GM23338 (cell line): ENCODE data around the gene RBM43. TPM values are rescaled to one million over a fixed set of nuclear protein-coding genes. Genes with fewer than 3 reads are reported as not detected.

Source experiments
- ATAC-seq: fragments of 200-7000 bp; cut with Tn5 transposase; 3 replicates; pipeline ENCODE4 v1.9.1; 2020
- DNase-seq: peaks from one replicate; pipeline ENCODE4 v3.0.0-alpha.2; 2015; ENCODE audit warnings: low spot score
- H2AFZ ChIP-seq: fragments of 200-600 bp; sonication (generic); 2 replicates; pipeline ENCODE4 v1.8.0; 2016; ENCODE audit warnings: antibody characterized with exemption, mild to moderate bottlenecking, moderate library complexity
- H3F3A ChIP-seq: fragments of 200-600 bp; sonication (generic); replicated peaks from 2 replicates; pipeline ENCODE4 v1.8.0; 2017; ENCODE audit warnings: antibody characterized with exemption, mixed run types, low read depth
- H3K27ac ChIP-seq: fragments of 200-600 bp; sonication (generic); 2 replicates; pipeline ENCODE4 v1.6.1; 2016; ENCODE audit warnings: low read depth
- H3K27me3 ChIP-seq: fragments of 200-600 bp; sonication (generic); 2 replicates; pipeline ENCODE4 v1.8.0; 2016; ENCODE audit warnings: mild to moderate bottlenecking, mixed run types, moderate library complexity; ENCODE audit not compliant: insufficient read depth
- H3K36me3 ChIP-seq: fragments of 200-600 bp; sonication (generic); 2 replicates; pipeline ENCODE4 v1.8.0; 2016; ENCODE audit warnings: mild to moderate bottlenecking; ENCODE audit not compliant: insufficient read depth
- H3K4me1 ChIP-seq: fragments of 200-600 bp; sonication (generic); 2 replicates; pipeline ENCODE4 v1.8.0; 2016; ENCODE audit warnings: mild to moderate bottlenecking, moderate library complexity; ENCODE audit not compliant: insufficient read depth
- H3K4me2 ChIP-seq: fragments of 200-600 bp; sonication (generic); 2 replicates; pipeline ENCODE4 v1.7.1; 2017; ENCODE audit warnings: mixed run types
- H3K4me3 ChIP-seq: fragments of 200-600 bp; sonication (generic); 2 replicates; pipeline ENCODE4 v1.6.1; 2016; ENCODE audit warnings: mixed run types
- H3K79me2 ChIP-seq: fragments of 200-600 bp; sonication (generic); replicated peaks from 2 replicates; pipeline ENCODE4 v1.8.0; 2017; ENCODE audit warnings: mild to moderate bottlenecking; ENCODE audit not compliant: insufficient read depth
- H3K9me2 ChIP-seq: fragments of 200-600 bp; sonication (generic); 2 replicates; pipeline ENCODE4 v1.8.0; 2017; ENCODE audit not compliant: insufficient read depth
- H4K20me1 ChIP-seq: fragments of 200-600 bp; sonication (generic); replicated peaks from 2 replicates; pipeline ENCODE4 v1.8.0; 2017; ENCODE audit warnings: mild to moderate bottlenecking; ENCODE audit not compliant: insufficient read depth
- H3K27ac Mint-ChIP-seq: 2 replicates; pipeline ENCODE4 v1.8.0; 2020; ENCODE audit warnings: inconsistent platforms, mild to moderate bottlenecking, moderate library complexity, mixed read lengths
- H3K27me3 Mint-ChIP-seq: 3 replicates; pipeline ENCODE4 v1.8.0; 2022; ENCODE audit warnings: low read depth, mild to moderate bottlenecking, moderate library complexity, mixed read lengths, inconsistent platforms; ENCODE audit not compliant: insufficient read depth, poor library complexity
- H3K36me3 Mint-ChIP-seq: 3 replicates; pipeline ENCODE4 v1.8.0; 2021; ENCODE audit warnings: low read depth, mild to moderate bottlenecking, inconsistent platforms, moderate library complexity, mixed read lengths
- H3K4me1 Mint-ChIP-seq: 3 replicates; pipeline ENCODE4 v1.8.0; 2020; ENCODE audit warnings: mild to moderate bottlenecking, inconsistent platforms, mixed read lengths
- H3K4me3 Mint-ChIP-seq: 3 replicates; pipeline ENCODE4 v1.8.0; 2021; ENCODE audit warnings: moderate library complexity, mild to moderate bottlenecking, inconsistent platforms, mixed read lengths
- H3K9me3 Mint-ChIP-seq: 3 replicates; pipeline ENCODE4 v1.8.0; 2020; ENCODE audit warnings: moderate library complexity, mild to moderate bottlenecking, inconsistent platforms, mixed read lengths
- CREB1 ChIP-seq: fragments of 250-450 bp; sonication (Bioruptor Pico); IDR thresholded peaks from 2 replicates; pipeline ENCODE4 v1.5.0; 2020; ENCODE audit warnings: low read depth, mild to moderate bottlenecking, moderate library complexity
- EZH2 ChIP-seq: fragments of 200-600 bp; sonication (generic); IDR thresholded peaks from one replicate; pipeline ENCODE4 v1.8.0; 2017; ENCODE audit warnings: antibody characterized with exemption, mild to moderate bottlenecking, low read depth; ENCODE audit not compliant: unreplicated experiment
- EZH2phosphoT487 ChIP-seq: fragments of 200-600 bp; sonication (generic); IDR thresholded peaks from one replicate; pipeline ENCODE4 v1.8.1; 2018; ENCODE audit warnings: antibody characterized with exemption; ENCODE audit not compliant: unreplicated experiment
- JUNB ChIP-seq: IDR thresholded peaks from one replicate; pipeline ENCODE4 v1.6.1; 2016; ENCODE audit warnings: antibody characterized with exemption; ENCODE audit not compliant: unreplicated experiment
- REST ChIP-seq: IDR thresholded peaks from one replicate; pipeline ENCODE4 v1.6.1; 2018; ENCODE audit warnings: antibody characterized with exemption; ENCODE audit not compliant: unreplicated experiment
- STAT1 ChIP-seq: IDR thresholded peaks from one replicate; pipeline ENCODE4 v1.6.1; 2016; ENCODE audit warnings: antibody characterized with exemption; ENCODE audit not compliant: unreplicated experiment
- ZNF114 ChIP-seq: fragments of 250-450 bp; sonication (Bioruptor Pico); IDR thresholded peaks from 2 replicates; pipeline ENCODE4 v1.5.0; 2020; ENCODE audit warnings: mild to moderate bottlenecking, moderate library complexity
- ZNF462 ChIP-seq: fragments of 250-450 bp; sonication (Bioruptor Pico); IDR thresholded peaks from 2 replicates; pipeline ENCODE4 v1.5.0; 2020; ENCODE audit warnings: mild to moderate bottlenecking, moderate library complexity
- polyA plus RNA-seq: library from polyadenylated mRNA; unstranded; fragments of >200 nt; fragmentation: Nextera tagmentation; extraction: Ambion mirVana; gene quantifications from 2 replicates; pipeline ENCODE4 v1.2.1, GENCODE V29; 2016
- total RNA-seq: library from RNA; depleted of rRNA; stranded (reverse); fragments of >200 nt; shearing (Covaris generic); gene quantifications from 2 replicates; pipeline ENCODE4 v1.2.3, GENCODE V29; 2014

Gene RBM43
- total and polyA plus RNA-seq, 2 experiments from 2014 or later = 3.3 to 3.4 TPM

GRCh38 chr2:151243468-151243867, 18.2 kb downstream of the RBM43 start:
- Mint-ChIP-seq H3K27me3 (no peaks in the 10 kb centered on the region), H3K36me3 (peaks cover 12% of the 10 kb centered on the region), H3K9me3 (peaks cover 13% of the 10 kb centered on the region), H3K4me1 (peaks cover 2% of the 10 kb centered on the region; the same call in 1 of the 3 replicates), H3K4me3 (no peak overlapping the region), H3K27ac (no peak overlapping the region)
- Histone ChIP-seq H3K4me2 (no peak overlapping the region), H3K9me2 (0 out of 2 replicates have a peak, but pooled peaks cover 8% of the 10 kb centered on the region), H3K27ac (no peak overlapping the region), H2AFZ (no peak overlapping the region), H3K4me1 (no peaks in the 10 kb centered on the region), H4K20me1 (no peaks in the 10 kb centered on the region), H3K4me3 (no peak overlapping the region), H3K79me2 (no peaks in the 10 kb centered on the region), H3K36me3 (peaks cover under 1% of the 10 kb centered on the region; the same call in 1 of the 2 replicates), H3F3A (no peaks in the 10 kb centered on the region), H3K27me3 (no peaks in the 10 kb centered on the region)
- ATAC-seq = no peak
- DNase-seq = no peak
- TF ChIP-seq REST = no peak
- no peak for TF ChIP-seq ZNF114 (CRISPR knock-in tag)
- TF ChIP-seq JUNB = no peak
- TF ChIP-seq STAT1 = no peak

DNA sequence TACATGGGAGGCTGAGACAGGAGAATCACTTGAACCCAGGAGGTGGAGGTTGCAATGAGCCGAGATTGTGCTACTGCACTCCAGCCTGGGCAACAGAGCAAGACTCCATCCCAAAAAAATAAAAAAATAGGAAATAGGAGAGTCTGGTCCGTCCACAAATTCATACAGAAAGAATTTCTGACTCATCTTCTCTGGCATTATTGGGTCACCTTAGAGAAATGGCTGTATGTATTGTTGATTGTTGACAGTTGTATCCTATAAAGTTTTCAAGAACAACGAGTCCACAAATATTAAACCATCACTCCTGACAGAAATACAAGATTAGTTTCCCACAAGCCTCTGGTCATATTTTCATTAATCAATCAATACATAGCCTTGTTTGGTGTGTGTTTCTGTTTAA, 20.4 kb downstream of the RBM43 start:
- Histone ChIP-seq H2AFZ (no peak overlapping the region), H3F3A (no peaks in the 10 kb centered on the region), H3K27ac (no peak overlapping the region), H3K79me2 (no peaks in the 10 kb centered on the region), H3K4me3 (no peak overlapping the region), H3K9me2 (0 out of 2 replicates have a peak, but pooled peaks cover 8% of the 10 kb centered on the region), H3K27me3 (no peaks in the 10 kb centered on the region), H3K36me3 (no peaks in the 10 kb centered on the region), H3K4me2 (no peak overlapping the region), H4K20me1 (no peaks in the 10 kb centered on the region), H3K4me1 (no peaks in the 10 kb centered on the region)
- H3K4me3 Mint-ChIP-seq = no peak overlapping the region
- ATAC-seq (no peak), DNase-seq (no peak)
- H3K27me3 Mint-ChIP-seq = no peaks in the 10 kb centered on the region
- H3K4me1 Mint-ChIP-seq = peaks cover 2% of the 10 kb centered on the region; the same call in 1 of the 3 replicates
- peaks cover 3% of the 10 kb centered on the region; the same call in 1 of the 3 replicates for H3K9me3 Mint-ChIP-seq
- H3K36me3 Mint-ChIP-seq = peaks cover 6% of the 10 kb centered on the region; the same call in 1 of the 3 replicates
- no peak overlapping the region for H3K27ac Mint-ChIP-seq
- TF ChIP-seq ZNF114 (CRISPR knock-in tag) = no peak
- no peak for TF ChIP-seq STAT1
- no peak for TF ChIP-seq EZH2
- no peak for TF ChIP-seq ZNF462 (CRISPR knock-in tag)
- TF ChIP-seq CREB1 (CRISPR knock-in tag) = no peak
- TF ChIP-seq JUNB = no peak
- no peak for TF ChIP-seq REST
- TF ChIP-seq EZH2phosphoT487 = no peak
